Measurements from ENCODE around the gene GPC5.
"Not testable (repeated sequence)": the region's sequence is repeated elsewhere in the genome, so short reads cannot be mapped to it uniquely, and the experiment has no call there.

GPC5 gene

DNA sequence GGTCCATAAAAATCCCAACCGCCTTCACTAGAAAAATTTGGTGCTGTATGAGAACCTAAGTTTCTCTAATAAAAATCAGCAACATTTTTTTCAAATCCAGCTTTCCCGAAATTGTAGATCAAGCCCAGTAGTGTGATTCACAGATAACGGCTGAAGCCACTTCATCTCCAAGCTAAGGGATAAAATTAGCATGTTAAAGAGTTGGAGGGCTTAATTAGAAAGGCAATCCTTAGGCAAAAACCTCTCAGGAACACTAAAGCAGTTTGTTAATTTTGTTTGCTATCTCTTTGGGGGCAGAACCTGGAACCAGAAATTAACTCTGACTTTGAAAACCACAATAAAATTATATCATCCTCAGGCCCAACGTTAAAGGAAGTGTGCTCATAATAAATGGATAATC lies 820.2 kb downstream of the GPC5 start:
- DNase-seq: no peak

DNA sequence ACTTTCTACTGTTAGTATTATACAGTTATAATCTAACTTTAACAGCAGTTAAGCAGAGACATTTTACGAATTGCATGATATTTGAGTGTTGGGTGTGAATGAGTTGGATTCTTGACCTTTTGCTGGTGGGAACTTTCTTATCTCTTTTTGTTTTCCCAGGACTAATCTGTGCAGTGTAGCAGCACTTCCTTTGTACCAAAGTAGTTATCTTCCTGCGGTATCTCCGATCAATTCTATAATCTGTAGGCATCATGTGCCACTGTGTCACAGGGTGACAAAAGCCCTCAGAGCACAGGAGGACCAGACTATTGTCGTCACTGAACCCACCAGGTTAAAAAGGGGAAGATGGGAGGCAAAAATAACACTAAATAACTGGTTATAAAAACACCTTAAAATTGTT lies 823.5 kb downstream of the GPC5 start:
- DNase-seq: peak; percentile 56

- DNase-seq: no peak
Observed at GRCh38 chr13:92224052-92224821, 825.8 kb downstream of the GPC5 start.

DNA sequence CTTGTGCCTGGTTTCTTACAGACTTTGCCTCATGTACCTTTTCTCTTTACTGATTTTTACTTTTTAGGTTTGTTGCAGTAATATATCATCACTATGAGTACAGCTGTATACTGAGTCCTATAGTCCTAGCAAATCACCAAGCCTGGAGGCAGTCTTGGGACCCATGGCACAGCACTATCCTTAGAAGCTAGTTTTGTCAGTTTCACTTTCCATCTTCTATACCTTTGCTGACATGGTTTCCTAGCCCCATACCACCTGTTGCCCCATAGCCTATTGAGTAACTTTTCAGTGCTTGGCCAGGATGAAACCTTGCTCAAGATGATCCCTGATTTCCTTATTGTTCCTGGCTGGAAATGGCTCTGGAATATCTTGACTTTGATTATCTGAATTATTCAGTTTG lies 826.4 kb downstream of the GPC5 start:
- no peak for DNase-seq

DNA sequence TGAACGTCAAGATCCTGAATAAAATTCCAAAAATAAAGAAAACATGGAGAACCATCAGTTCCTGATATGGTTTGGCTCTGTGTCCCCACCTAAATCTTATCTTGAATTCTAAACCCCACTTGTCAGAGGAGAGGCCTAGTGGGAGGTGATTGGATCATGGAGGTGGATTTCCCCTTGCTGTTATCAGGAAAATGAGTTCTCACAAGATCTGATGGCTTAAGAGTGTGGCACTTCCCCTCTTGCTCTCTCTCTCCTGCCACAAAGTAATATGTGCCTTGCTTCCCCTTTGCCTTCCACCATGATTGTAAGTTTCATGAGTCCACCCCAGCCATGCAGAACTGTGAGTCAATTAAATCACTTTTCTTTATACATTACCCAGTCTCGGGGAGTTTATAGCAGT lies 827.4 kb downstream of the GPC5 start:
- no peak for DNase-seq

DNA sequence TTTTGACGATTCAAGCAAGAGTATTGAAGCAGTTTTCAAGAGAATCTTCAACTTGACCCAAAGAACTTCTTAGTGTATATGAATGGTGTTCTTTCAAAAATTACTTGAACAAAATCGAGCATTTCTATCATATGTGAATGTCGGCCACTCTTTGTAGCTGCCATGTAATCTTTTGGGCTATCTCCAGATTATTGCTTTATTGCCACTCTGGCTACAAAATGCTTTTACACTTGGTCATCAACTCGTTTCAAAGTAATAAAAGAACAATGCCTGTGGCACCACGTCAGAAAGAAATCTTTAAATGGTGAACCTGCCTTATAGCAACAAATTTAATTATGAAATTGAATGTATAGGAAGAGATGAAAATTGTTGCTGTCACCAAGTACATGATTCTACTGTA lies 834.5 kb downstream of the GPC5 start:
- no peak for DNase-seq

GRCh38 chr13:92251671-92252210 lies 853.3 kb downstream of the GPC5 start:
- no peak for DNase-seq

DNA sequence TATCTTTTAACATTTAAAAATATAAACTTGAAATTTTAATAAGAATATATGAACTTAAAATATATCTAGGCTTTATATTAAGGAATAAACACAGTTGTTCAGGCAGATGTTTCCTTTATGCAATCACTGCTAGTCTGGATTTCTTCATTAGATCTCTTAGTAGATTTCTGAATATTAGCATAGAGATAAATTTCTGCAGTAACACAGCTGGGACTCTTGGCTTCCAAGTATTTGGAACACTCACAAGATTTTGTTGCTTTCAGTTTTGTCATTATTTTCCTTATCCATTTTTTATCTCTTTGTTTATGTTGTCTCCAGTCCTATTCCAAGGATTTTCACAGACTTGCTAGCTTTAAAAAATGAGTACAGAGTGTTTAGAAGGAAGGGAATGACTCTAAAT lies 857.1 kb downstream of the GPC5 start:
- no peak for DNase-seq

GRCh38 chr13:92256211-92256610 lies 857.8 kb downstream of the GPC5 start:
- no peak for DNase-seq

DNA sequence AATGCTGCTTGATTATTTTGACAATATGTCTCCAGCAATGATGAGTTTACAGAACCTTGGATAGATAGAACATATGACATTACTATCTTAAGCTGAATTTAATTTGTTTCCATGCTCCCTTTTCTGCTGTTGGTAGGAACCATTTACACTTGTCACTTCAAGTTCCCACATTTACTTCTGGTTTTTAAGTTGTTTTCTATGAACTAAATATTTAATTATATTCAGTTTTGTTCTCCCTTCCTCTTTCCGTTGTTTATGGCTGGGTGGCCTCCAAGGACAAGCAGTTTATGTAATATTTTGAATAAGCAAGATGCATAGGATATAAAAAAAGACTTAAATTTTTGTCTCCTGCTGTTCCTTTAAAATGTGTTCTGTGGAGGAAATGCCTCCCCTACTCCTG lies 860.6 kb downstream of the GPC5 start:
- DNase-seq: no peak

- no peak for DNase-seq
Observed at GRCh38 chr13:92259523-92259922, 861.1 kb downstream of the GPC5 start.

GRCh38 chr13:92260363-92260762 lies 861.9 kb downstream of the GPC5 start:
- no peak for DNase-seq

DNA sequence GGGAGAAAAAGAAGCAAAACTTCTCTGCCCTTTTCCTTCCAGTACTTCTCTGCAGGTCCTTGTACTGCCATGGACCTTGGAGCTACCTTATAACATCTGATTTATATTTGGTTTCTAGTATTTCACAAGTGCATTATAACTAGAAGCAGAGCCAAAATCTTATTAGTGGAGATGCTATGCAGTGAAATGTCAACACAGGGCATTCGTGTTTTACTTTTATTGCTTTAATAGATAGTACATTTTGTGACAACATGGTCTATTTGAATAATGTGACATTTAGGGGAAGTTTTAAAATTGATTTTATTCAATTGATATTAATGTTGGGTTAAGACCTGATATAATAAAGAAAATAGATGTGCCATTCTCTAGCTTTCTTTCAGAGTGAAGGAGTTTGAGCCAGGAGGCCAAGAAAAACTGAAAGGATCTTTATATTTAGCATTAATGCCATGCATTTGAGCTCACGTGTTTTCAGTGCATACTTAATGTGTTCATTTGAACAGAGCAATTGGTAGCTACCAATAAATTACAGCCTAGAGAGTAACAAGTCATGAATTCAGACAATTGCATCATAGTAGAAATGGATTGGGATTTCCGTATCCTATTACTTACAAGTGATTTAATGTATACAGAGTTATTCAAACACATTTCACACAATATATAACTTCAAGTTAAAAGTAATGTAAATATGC lies 863.8 kb downstream of the GPC5 start:
- no peak for DNase-seq

DNA sequence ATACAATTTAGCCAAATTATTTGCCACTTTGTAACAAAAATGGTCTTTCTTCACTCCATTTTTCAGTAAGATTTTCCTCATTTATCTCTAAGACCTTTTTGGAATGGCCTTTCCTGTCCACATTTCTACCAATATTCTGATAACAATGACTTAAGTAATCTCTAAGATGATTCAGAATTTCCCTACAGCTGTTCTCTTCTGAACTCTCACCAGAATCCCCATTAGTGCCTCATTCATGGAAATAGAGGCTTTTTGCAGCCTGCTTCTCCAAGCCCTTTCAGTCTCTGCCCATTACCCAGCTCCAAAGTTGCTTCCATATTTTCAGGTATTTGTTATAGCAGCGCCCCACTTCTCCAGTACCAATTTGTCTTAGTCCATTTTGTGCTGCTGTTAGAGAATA lies 867.0 kb downstream of the GPC5 start:
- DNase-seq: peak; percentile 4

DNA sequence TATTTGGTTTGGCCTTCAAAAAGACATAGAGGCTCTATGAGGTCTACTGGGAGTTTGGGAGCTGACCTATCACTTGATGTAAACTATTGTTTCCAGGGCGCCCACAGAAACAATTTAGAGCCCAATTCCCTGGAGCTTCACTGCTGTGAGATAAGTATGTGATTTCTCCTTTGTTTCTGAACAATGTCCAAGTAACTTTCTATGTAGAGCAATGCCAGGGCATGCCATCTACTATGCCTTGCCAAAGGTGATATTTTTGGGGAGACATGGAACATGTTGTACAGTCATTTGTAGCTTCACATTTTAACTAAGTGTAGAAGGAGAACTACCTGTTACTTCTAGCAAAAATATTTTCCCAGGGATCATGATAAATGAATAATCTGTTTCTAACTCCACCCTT lies 872.6 kb downstream of the GPC5 start:
- no peak for DNase-seq

DNA sequence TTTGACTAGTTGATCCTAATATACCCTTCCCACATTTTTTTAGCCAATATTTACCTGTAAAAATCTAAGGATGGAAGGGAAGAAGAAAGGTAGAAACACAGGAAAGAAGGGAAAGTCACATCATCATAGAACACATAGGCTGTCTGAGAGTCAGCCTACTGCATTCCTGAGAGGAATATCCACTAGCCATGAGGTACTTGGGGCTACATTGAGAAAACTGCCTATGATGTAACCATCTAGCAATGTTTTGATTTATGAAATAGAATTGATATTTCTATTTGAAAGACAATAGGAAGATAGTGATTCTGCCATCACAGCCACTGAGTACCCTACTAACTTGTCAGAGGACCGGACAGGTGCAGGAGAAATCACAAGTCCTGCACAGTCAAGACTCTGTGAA lies 873.8 kb downstream of the GPC5 start:
- no peak for DNase-seq

DNA sequence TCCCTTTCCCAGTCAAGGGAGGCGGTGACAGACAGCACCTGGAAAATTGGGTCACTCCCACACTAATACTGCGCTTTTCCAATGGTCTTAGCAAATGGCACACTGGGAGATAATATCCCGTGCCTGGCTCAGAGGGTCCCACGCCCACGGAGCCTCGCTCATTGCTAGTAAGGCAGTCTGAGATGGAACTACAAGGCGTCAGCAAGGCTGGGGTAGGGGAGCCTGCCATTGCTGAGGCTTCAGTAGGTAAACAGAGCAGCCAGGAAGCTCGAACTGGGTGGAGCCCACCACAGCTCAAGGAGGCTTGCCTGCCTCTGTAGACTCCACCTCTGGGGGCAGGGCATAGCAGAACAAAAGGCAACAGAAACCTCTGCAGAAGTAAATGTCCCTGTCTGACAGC lies 882.6 kb downstream of the GPC5 start:
- DNase-seq: not testable (repeated sequence)

GRCh38 chr13:92290718-92291307 lies 892.4 kb downstream of the GPC5 start:
- DNase-seq: not testable (repeated sequence)

DNA sequence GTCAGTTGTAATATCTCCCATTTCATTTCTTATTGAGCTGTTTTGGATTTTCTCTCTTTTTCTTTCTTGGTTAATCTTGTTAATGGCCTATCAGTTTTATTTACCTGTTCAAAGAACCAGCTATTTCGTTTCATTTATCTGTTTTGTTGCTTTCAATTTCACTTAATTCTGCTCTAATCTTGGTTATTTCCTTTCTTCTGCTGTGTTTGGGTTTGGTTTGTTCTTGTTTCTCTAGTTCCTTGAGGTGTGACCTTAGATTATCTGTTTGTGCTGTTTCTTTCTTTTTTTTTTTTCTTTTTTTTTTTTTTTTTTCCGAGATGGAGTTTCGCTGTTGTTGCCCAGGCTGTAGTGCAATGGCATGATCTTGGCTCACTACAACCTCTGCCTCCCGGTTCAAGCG lies 896.1 kb downstream of the GPC5 start:
- DNase-seq: not testable (repeated sequence)

DNA sequence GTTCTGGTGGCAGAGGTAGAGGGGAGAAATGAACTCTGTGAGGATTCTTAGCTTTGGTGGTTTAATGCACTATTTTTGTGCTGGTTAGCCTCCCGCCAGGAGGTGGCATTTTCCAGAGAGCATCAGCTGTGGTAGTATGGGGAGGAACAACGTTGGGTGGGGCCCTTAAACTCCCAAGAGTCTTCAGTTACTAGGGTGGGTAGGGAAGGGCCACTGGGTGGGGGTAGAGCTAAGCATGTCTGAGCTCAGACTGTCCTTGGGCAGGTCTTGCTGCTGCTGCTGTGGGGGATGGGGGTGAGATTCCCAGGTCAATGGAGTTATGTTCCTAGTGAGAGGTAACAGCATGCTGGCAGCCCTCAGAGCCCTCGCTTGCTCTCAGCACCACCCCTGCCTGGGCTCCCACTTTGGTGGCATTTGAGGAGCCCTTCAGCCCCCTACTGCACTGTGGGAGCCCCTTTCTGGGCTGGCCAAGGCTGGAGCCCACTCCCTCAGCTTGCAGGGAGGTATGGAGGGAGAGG lies 897.8 kb downstream of the GPC5 start:
- not testable (repeated sequence) for DNase-seq

DNA sequence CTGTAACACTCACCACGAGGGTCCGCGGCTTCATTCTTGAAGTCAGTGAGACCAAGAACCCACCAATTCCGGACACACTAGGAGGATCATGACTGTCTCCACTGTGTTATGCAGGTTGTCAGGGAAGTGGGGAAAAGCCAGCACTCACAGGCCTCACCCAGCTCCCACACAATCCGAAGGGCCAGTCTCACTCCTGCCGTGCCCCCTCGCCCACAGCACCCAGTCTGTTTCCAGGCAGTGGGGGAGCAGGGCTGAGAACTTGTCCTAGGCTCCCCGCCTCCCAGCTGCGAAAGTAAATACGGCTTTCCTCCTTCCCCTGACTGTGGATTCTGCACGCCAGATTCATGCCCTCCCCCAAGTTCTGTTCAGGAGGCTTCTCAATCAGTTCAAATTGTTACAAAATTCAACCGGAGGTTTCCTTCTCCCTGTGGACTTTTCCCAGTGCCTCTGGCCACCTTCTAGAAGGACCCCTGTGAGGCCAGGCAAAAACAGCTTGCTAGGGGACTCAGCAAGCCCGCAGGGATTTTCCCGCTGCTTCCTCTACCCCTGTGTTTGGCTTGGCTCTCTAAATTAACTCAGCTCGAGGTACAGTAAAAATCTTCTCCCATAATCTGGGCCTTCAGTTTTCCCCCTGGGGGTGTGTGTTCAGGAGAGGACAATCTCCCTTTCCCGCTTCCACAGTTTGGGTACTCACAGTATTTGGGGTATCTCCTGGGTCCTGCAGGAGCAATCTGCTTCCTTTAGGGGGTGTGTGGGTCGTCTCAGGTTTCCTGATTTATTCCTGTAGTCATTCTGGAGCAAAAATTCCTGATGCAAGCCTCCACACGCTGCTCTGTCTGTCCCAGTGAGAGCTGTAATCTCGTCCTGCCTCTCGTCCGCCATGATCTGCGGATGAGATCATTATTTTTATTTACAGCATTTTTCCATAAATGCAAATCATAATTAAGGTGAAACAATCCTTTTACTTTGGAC lies 899.8 kb downstream of the GPC5 start:
- no peak for DNase-seq

GRCh38 chr13:92300651-92301050 lies 902.2 kb downstream of the GPC5 start:
- no peak for DNase-seq

DNA sequence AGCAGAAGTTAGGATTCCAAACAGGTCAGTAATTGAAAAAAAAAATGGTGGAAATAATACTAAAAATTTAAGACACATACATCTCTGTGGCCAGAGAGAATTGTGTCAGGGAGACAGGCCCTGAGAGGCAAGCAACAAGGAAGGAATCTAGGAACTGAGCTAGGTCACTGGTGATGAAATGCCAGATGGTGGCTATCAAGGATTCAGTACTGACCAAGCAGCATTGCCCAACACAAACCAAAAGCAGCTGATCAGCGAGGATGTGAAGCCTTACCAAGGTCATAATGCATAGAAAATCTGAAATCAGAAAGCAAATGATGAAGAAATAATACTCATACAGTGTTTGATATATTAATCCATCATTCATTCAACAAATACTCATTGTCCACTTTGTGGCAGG lies 905.0 kb downstream of the GPC5 start:
- no peak for DNase-seq
